Activated CD8-positive, alpha-beta T cell treated with anti-CD3 and anti-CD28 coated beads for 36 hours (primary cell): ENCODE results near the gene DHDH. TPM values are rescaled to one million over a fixed set of nuclear protein-coding genes. Genes with fewer than 3 reads are reported as not detected.

ENCODE experiments used
- ATAC-seq: fragments of 200-7000 bp; cut with Tn5 transposase; one replicate; pipeline ENCODE4 v1.10.0; 2021; ENCODE audit warnings: mild to moderate bottlenecking, moderate library complexity
- CTCF ChIA-PET: fragments of 350-600 bp; sonication (Branson Sonifier 250); formaldehyde crosslinking; loops from one replicate; lab custom pipeline; 2021; ENCODE audit warnings: antibody characterized with exemption; lab: Charles Lee
- POLR2A ChIA-PET: fragments of 350-600 bp; sonication (Branson Sonifier 250); formaldehyde crosslinking; loops from one replicate; lab custom pipeline; 2021; ENCODE audit warnings: antibody characterized with exemption; lab: Charles Lee
- DNase-seq: peaks from one replicate; pipeline ENCODE4 v3.0.0-alpha.2; 2020
- H3K27ac Mint-ChIP-seq: one replicate; pipeline ENCODE4 v1.8.0; 2021; ENCODE audit warnings: mild to moderate bottlenecking, mixed read lengths
- H3K27me3 Mint-ChIP-seq: one replicate; pipeline ENCODE4 v1.8.0; 2021; ENCODE audit warnings: mixed read lengths
- H3K36me3 Mint-ChIP-seq: one replicate; pipeline ENCODE4 v1.8.0; 2021; ENCODE audit warnings: low read depth, mixed read lengths
- H3K4me1 Mint-ChIP-seq: one replicate; pipeline ENCODE4 v1.8.0; 2021; ENCODE audit warnings: low read depth, mixed read lengths
- H3K4me3 Mint-ChIP-seq: one replicate; pipeline ENCODE4 v1.8.0; 2021; ENCODE audit warnings: mild to moderate bottlenecking, moderate library complexity, mixed read lengths
- H3K9me3 Mint-ChIP-seq: one replicate; pipeline ENCODE4 v1.8.0; 2021; ENCODE audit warnings: mixed read lengths
- intact Hi-C: fragments of 100-400 bp; cut with micrococcal nuclease; formaldehyde crosslinking; loops from one replicate; pipeline ENCODE4 v1.10.0; 2022
- total RNA-seq, 2 experiments: library from RNA; stranded (reverse); gene quantifications; one replicate each; pipeline ENCODE4 v1.2.3, GENCODE V29; 2021
- TF ChIP-seq, protein P1 (sequence below): fragments of 200-600 bp; IDR thresholded peaks from one replicate; pipeline ENCODE4 v1.8.0; 2022; ENCODE audit warnings: antibody characterized with exemption, mild to moderate bottlenecking

The DHDH gene
- total RNA-seq, 2 experiments from 2014 or later = 1.4 to 2.8 TPM

GRCh38 chr19:48961051-48961649 lies 27.7 kb downstream of the DHDH start:
- intact Hi-C loops = loop anchor here (10.0 kb wide), 1 partner anchor 86 kb away; the partner anchor contains the start of gene PPP1R15A
- no peak for ATAC-seq
- peak; percentile 52 for DNase-seq
- ChIA-PET CTCF (interaction anchor here (0.8 kb wide), 1 partner anchor 36 kb away, joined by 4 read pairs; no protein-coding TSS in a partner anchor), POLR2A (interaction anchor here (0.5 to 1.5 kb wide), 5 partner anchors 8 to 89 kb away, joined by 3 to 6 read pairs (median 4); partner anchors contain the start of gene PPP1R15A)
- H3K9me3 Mint-ChIP-seq = no peaks in the 10 kb centered on the region
- H3K4me1 Mint-ChIP-seq = peaks cover 57% of the 10 kb centered on the region
- peak overlapping the region; percentile 9 for H3K27ac Mint-ChIP-seq
- no peaks in the 10 kb centered on the region for H3K27me3 Mint-ChIP-seq
- TF ChIP-seq, protein P1, sequence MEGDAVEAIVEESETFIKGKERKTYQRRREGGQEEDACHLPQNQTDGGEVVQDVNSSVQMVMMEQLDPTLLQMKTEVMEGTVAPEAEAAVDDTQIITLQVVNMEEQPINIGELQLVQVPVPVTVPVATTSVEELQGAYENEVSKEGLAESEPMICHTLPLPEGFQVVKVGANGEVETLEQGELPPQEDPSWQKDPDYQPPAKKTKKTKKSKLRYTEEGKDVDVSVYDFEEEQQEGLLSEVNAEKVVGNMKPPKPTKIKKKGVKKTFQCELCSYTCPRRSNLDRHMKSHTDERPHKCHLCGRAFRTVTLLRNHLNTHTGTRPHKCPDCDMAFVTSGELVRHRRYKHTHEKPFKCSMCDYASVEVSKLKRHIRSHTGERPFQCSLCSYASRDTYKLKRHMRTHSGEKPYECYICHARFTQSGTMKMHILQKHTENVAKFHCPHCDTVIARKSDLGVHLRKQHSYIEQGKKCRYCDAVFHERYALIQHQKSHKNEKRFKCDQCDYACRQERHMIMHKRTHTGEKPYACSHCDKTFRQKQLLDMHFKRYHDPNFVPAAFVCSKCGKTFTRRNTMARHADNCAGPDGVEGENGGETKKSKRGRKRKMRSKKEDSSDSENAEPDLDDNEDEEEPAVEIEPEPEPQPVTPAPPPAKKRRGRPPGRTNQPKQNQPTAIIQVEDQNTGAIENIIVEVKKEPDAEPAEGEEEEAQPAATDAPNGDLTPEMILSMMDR = no peak
- H3K4me3 Mint-ChIP-seq = peak overlapping the region; percentile 98
- H3K36me3 Mint-ChIP-seq = peaks cover 42% of the 10 kb centered on the region

DNA sequence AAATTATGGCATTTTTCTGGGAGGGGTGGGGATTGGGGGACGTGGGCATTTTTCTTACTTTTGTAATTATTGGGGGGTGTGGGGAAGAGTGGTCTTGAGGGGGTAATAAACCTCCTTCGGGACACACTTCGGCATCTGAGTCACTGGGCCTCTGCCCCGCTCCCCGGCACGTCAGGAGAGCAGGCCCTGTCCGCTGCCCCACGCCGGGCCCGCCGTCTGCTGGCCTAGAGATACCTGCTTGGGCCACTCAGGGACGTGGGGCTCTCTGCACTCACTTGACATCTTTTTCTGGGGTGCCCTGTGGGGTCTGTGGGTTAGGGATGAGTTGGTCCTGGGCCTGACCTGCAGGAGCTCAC lies 28.2 kb downstream of the DHDH start:
- ATAC-seq (no peak), DNase-seq (no peak)
- POLR2A ChIA-PET = interaction anchor here (1.0 to 1.5 kb wide), 5 partner anchors 8 to 89 kb away, joined by 3 to 6 read pairs (median 4); partner anchors contain the start of gene PPP1R15A
- CTCF ChIA-PET = interaction anchor here (1.1 kb wide), 1 partner anchor 174 kb away, joined by 6 read pairs; no protein-coding TSS in a partner anchor
- Mint-ChIP-seq H3K36me3 (peaks cover 44% of the 10 kb centered on the region), H3K27ac (peak overlapping the region; percentile 100), H3K4me1 (peaks cover 57% of the 10 kb centered on the region), H3K4me3 (peak overlapping the region; percentile 98), H3K27me3 (no peaks in the 10 kb centered on the region), H3K9me3 (no peaks in the 10 kb centered on the region)
- intact Hi-C loops = loop anchor here (10.0 kb wide), 1 partner anchor 87 kb away; the partner anchor contains the start of gene PPP1R15A
- TF ChIP-seq, protein P1 = no peak

GRCh38 chr19:48962029-48962848 lies 28.7 kb downstream of the DHDH start:
- ATAC-seq (peak; percentile 40), DNase-seq (peak; percentile 80)
- intact Hi-C loops = loop anchor here (10.0 kb wide), 1 partner anchor 87 kb away; the partner anchor contains the start of gene PPP1R15A
- H3K4me3 Mint-ChIP-seq = peak overlapping the region; percentile 98
- H3K27me3 Mint-ChIP-seq = no peaks in the 10 kb centered on the region
- peaks cover 45% of the 10 kb centered on the region for H3K36me3 Mint-ChIP-seq
- peaks cover 60% of the 10 kb centered on the region for H3K4me1 Mint-ChIP-seq
- ChIA-PET CTCF (interaction anchor here (0.8 to 1.1 kb wide), 3 partner anchors 8 to 174 kb away, joined by 3 to 6 read pairs (median 4); no protein-coding TSS in a partner anchor), POLR2A (interaction anchor here (0.7 to 1.5 kb wide), 7 partner anchors 8 to 90 kb away, joined by 3 to 6 read pairs (median 4); partner anchors contain the start of gene PPP1R15A)
- peak overlapping the region; percentile 100 for H3K27ac Mint-ChIP-seq
- no peaks in the 10 kb centered on the region for H3K9me3 Mint-ChIP-seq
- TF ChIP-seq, protein P1 = no peak

- no peak for ATAC-seq
- TF ChIP-seq, protein P1 = no peak
- Mint-ChIP-seq H3K27me3 (no peaks in the 10 kb centered on the region), H3K27ac (peak overlapping the region; percentile 100), H3K9me3 (no peaks in the 10 kb centered on the region), H3K4me1 (peaks cover 60% of the 10 kb centered on the region), H3K36me3 (peaks cover 45% of the 10 kb centered on the region), H3K4me3 (peak overlapping the region; percentile 98)
- no peak for DNase-seq
- intact Hi-C loops = loop anchor here (10.0 kb wide), 1 partner anchor 88 kb away; the partner anchor contains the start of gene PPP1R15A
- ChIA-PET POLR2A (interaction anchor here (0.7 to 1.5 kb wide), 4 partner anchors 8 to 90 kb away, joined by 3 to 5 read pairs (median 4); partner anchors contain the start of gene PPP1R15A), CTCF (interaction anchor here (0.8 to 1.1 kb wide), 3 partner anchors 8 to 175 kb away, joined by 3 to 6 read pairs (median 4); no protein-coding TSS in a partner anchor)
These were observed 29.3 kb downstream of the DHDH start for GRCh38 chr19:48962849-48963165.
